A673 (cell line): ENCODE measurements around the gene MRPS25.

Experiments
- CTCF ChIP-seq: fragments of 300-800, 200-600 bp; sonication (generic); conservative IDR thresholded peaks from 2 replicates; pipeline ENCODE4 v1.5.1; 2017; ENCODE audit warnings: low read depth, mild to moderate bottlenecking, antibody characterized with exemption, low read length, moderate library complexity, mixed read lengths
- EZH2 ChIP-seq: fragments of 200-600 bp; sonication (generic); IDR thresholded peaks from 2 replicates; pipeline ENCODE4 v1.6.1; 2017; ENCODE audit warnings: borderline replicate concordance, low read depth, mild to moderate bottlenecking, mixed read lengths, antibody characterized with exemption, low read length; ENCODE audit not compliant: poor library complexity, severe bottlenecking

GRCh38 chr3:15044326-15044725, 20.8 kb downstream of the MRPS25 start:
- TF ChIP-seq CTCF (no peak), EZH2 (no peak)
